Psoas muscle (tissue), 8 donors: ENCODE data around the gene CLCN1. TPM values are rescaled to one million over a fixed set of nuclear protein-coding genes. Genes with fewer than 3 reads are reported as not detected.
"Not testable (repeated sequence)": the region's sequence is repeated elsewhere in the genome, so short reads cannot be mapped to it uniquely, and the experiment has no call there.

Experiments
- ATAC-seq, 4 donors: fragments of 200-7000 bp; cut with Tn5 transposase; one replicate each; pipeline ENCODE4 v1.9.1; 2020; ENCODE audit warnings: moderate library complexity in 3 of 4, mild to moderate bottlenecking in 2 of 4
- DNase-seq, 2 donors: peaks; one replicate each; pipeline ENCODE4 v3.0.0-alpha.2; 2020
- H3K27ac ChIP-seq: fragments of 200-600 bp; one replicate; pipeline ENCODE4 v1.8.0; 2022
- H3K27me3 ChIP-seq, 3 donors: fragments of 200-600 bp in 1 of 3; one replicate each; pipeline versions ENCODE4 v1.6.1 to v1.8.0; 2013 to 2022; ENCODE audit warnings: low read length in 2 of 3, mild to moderate bottlenecking in 2 of 3, moderate library complexity in 1 of 3; ENCODE audit not compliant: insufficient read depth in 3 of 3
- H3K36me3 ChIP-seq, 2 donors: fragments of 200-600 bp in 1 of 2; one replicate each; pipeline versions ENCODE4 v1.6.1 to v1.8.0; 2013 to 2022; ENCODE audit warnings: low read depth in 1 of 2, mild to moderate bottlenecking in 1 of 2, moderate library complexity in 1 of 2; ENCODE audit not compliant: insufficient read depth in 1 of 2
- H3K4me1 ChIP-seq: fragments of 200-600 bp; one replicate; pipeline ENCODE4 v1.8.0; 2022
- H3K4me3 ChIP-seq: fragments of 200-600 bp; one replicate; pipeline ENCODE4 v1.8.0; 2022; ENCODE audit warnings: mild to moderate bottlenecking
- H3K9me3 ChIP-seq: fragments of 200-600 bp; one replicate; pipeline ENCODE4 v1.8.0; 2022
- CTCF ChIP-seq: fragments of 200-600 bp; IDR thresholded peaks from one replicate; pipeline ENCODE4 v1.8.0; 2022; ENCODE audit warnings: antibody characterized with exemption
- WGBS, 3 donors: extraction: QIAGEN DNeasy Blood & Tissue Kit; methylation state at CpG; one replicate each; pipeline versions ENCODE4 v1.1.6 to v1.1.7; 2013; 5-methylcytosine and 5-hydroxymethylcytosine counted together
- intact Hi-C, 2 donors: fragments of 100-400 bp; cut with DNase I; formaldehyde crosslinking; loops; one replicate each; pipeline versions ENCODE4 v1.11.0 to v1.14.2; 2022
- polyA plus RNA-seq, 3 donors: library from polyadenylated mRNA; stranded (reverse); fragments of 200-250 nt; gene quantifications; one replicate each; pipeline ENCODE4 v1.2.3, GENCODE V29; 2013
- total RNA-seq, 4 donors: library from RNA; stranded (reverse); fragmentation: NEBNext Ultra II Directional in 2 of 4; extraction: Animal tissue kit (Norgen Biotek cat#: 25700) in 2 of 4; gene quantifications; one replicate each; pipeline versions ENCODE4 v1.2.1 to v1.2.4, GENCODE V29; 2021 to 2023
- donor health status: healthy with polysubstance abuse.
- donor health status: DM: no; HTN: no; CAD: no; lungs with moderate emphysema.
- donor health status: Bipolar disorder and iron deficiency.
- donor health status: healthy.
- donor health status: DM: yes; HTN: yes; CAD: no.
- donor health status: DM: no; HTN: no; CAD: no.
- donor health status: DM: no; HTN: no; CAD: no.
- donor health status: DM: yes; HTN: yes; CAD: no.

The CLCN1 gene
- total and polyA plus RNA-seq, 7 donors = 0.73 to 10.9 (median 3.6) TPM

DNA sequence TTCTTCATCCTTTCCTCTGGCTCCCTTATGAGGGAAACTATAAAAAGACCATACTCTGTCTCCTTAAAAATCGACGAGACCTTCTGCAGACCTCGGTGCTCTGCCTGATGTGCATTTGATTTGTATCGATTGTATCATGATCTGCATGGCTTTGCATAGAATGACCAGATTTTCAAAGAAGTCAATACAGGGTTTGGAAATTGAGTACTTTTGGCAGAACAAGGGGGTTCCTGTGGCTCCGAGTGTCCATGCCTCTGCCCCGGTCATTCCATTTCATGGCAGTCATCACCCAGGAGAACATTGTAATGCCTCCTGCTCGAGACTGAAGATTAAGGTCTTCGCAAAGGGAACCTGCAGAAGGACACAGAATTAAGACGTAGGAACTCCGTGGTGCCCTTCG lies 27.1 kb upstream of the CLCN1 start:
- Histone ChIP-seq H3K27me3 (no peaks in the 10 kb centered on the region), H3K4me3 (peak overlapping the region; percentile 99), H3K36me3 (peaks cover 3 to 30% of the 10 kb centered on the region in 2 donors), H3K9me3 (no peaks in the 10 kb centered on the region), H3K4me1 (peaks cover 17% of the 10 kb centered on the region), H3K27ac (peak overlapping the region; percentile 91)
- WGBS, 3 donors = 3 to 5% (median 4%) methylated on average over 11 of the region's 11 CpGs
- no peak for TF ChIP-seq CTCF
- ATAC-seq (no peak), DNase-seq (no peak)
- intact Hi-C loops = no loop called here

GRCh38 chr7:143289421-143289820 lies 26.5 kb upstream of the CLCN1 start:
- intact Hi-C loops = no loop called here
- WGBS, 3 donors = 21 to 27% (median 23%) methylated on average over 6 of the region's 6 CpGs
- TF ChIP-seq CTCF = no peak
- no peaks in the 10 kb centered on the region for H3K27me3 ChIP-seq
- H3K36me3 ChIP-seq = peaks cover 3 to 35% of the 10 kb centered on the region in 2 donors
- H3K4me1 ChIP-seq = peaks cover 17% of the 10 kb centered on the region
- no peaks in the 10 kb centered on the region for H3K9me3 ChIP-seq
- peak overlapping the region; percentile 91 for H3K27ac ChIP-seq
- ATAC-seq (no peak), DNase-seq (no peak)
- peak overlapping the region; percentile 99 for H3K4me3 ChIP-seq

DNA sequence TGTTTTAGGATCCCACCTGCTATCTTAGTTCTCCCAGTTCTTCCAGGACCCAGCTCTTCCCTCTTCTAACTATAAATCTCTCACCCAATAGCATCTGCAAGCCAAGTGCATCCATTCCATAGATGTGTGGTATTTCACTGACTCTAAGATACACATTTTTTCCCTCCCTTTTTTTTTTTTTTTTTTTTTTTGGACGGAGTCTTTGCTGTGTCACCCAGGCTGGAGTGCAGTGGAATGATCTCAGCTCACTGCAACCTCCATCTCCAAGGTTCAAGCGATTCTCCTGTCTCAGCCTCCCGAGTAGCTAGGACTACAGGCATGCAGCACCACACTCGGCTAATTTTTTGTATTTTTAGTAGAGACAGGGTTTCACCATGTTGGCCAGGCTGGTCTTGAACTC lies 26.0 kb upstream of the CLCN1 start:
- WGBS, 3 donors = 48 to 57% (median 54%) methylated on average over 4 of the region's 4 CpGs
- H3K27me3 ChIP-seq, H3K27ac ChIP-seq, DNase-seq, ATAC-seq, H3K9me3 ChIP-seq, intact Hi-C loops: not testable (repeated sequence)
- Histone ChIP-seq H3K4me1 (peaks cover 17% of the 10 kb centered on the region), H3K36me3 (peaks cover 3 to 40% of the 10 kb centered on the region in 2 donors), H3K4me3 (peak overlapping the region; percentile 99)

DNA sequence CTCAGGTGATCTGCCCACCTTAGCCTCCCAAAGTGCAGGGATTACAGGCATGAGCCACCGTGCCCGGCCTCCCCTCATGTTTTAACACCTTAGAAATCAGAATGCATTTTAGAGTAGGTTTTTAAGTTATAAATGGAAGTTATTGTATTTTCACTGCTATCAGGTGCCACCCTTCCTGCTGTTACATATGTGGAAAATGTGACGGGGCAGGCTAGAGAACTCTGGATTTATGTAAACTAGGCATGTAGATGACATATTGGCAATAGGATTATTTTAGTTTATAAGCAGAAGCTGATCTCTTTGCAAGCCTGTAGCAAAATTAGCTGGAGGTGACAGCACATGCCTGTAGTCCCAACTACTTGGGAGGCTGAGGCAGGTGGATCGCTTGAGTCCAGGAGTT lies 25.6 kb upstream of the CLCN1 start:
- no peak for TF ChIP-seq CTCF
- no peak for ATAC-seq
- H3K9me3 ChIP-seq = no peaks in the 10 kb centered on the region
- H3K4me3 ChIP-seq = no peak overlapping the region
- no peak overlapping the region for H3K27ac ChIP-seq
- intact Hi-C loops = no loop called here
- peaks cover 17% of the 10 kb centered on the region for H3K4me1 ChIP-seq
- peaks cover 3 to 44% of the 10 kb centered on the region in 2 donors for H3K36me3 ChIP-seq
- WGBS, 3 donors = 64 to 81% (median 73%) methylated on average over 4 of the region's 4 CpGs
- H3K27me3 ChIP-seq = no peaks in the 10 kb centered on the region
- no peak for DNase-seq

DNA sequence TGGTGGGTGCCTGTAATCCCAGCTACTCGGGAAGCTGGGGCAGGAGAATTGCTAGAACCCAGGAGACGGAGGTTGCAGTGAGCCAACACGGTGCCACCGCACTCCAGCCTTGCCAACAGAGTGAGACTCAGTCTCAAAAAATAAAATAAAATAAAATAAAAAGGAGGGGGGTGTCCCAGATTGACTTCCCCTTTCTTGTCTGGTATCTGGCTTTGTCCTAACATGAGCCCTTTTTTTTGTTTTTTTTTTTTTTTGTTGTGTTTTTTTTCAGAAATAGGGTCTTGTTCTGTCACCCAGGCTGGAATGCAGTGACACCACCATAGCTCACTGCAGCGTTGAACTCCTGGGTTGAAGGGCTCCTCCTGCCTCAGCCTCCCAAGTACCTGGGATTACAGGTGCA lies 23.0 kb upstream of the CLCN1 start:
- Histone ChIP-seq H3K36me3 (peaks cover 8 to 69% of the 10 kb centered on the region in 2 donors), H3K9me3 (no peaks in the 10 kb centered on the region), H3K27ac (no peak overlapping the region), H3K4me1 (peaks cover 20% of the 10 kb centered on the region), H3K27me3 (no peaks in the 10 kb centered on the region), H3K4me3 (no peak overlapping the region)
- WGBS, 3 donors = 93 to 96% (median 96%) methylated on average over 5 of the region's 5 CpGs
- intact Hi-C loops = no loop called here
- TF ChIP-seq CTCF = no peak
- ATAC-seq = no peak
- no peak for DNase-seq
